NB4 (cell line): Measurements from ENCODE around the gene CAV2.

ENCODE experiments used
- CTCF ChIP-seq: IDR thresholded peaks from one replicate; pipeline ENCODE4 v1.5.1; 2012; ENCODE audit warnings: low read depth, low read length
- MAX ChIP-seq: IDR thresholded peaks from 2 replicates; pipeline ENCODE4 v1.6.1; 2011; ENCODE audit warnings: low read depth, low read length
- MYC ChIP-seq: IDR thresholded peaks from 2 replicates; pipeline ENCODE4 v1.6.1; 2011; ENCODE audit warnings: low read depth, low read length
- POLR2A ChIP-seq: IDR thresholded peaks from 2 replicates; pipeline ENCODE4 v1.6.1; 2011; ENCODE audit warnings: mild to moderate bottlenecking; ENCODE audit not compliant: insufficient read length; ENCODE audit errors: extremely low read depth

- TF ChIP-seq CTCF (no peak), POLR2A (no peak), MYC (no peak), MAX (no peak)
These were observed 35.2 kb upstream of the CAV2 start for GRCh38 chr7:116464375-116464774.
